ENCODE measurements around the gene ITSN2. TPM values are rescaled to one million over a fixed set of nuclear protein-coding genes. Genes with fewer than 3 reads are reported as not detected.

Gene ITSN2
- total RNA-seq, 1 donor from 2014 or later, result 52.5 TPM

GRCh38 chr2:24253303-24253919, 106.9 kb downstream of the ITSN2 start:
- Histone ChIP-seq H3K27me3 (no peaks in the 10 kb centered on the region), H3K4me1 (no peaks in the 10 kb centered on the region), H3K4me3 (no peak overlapping the region), H3K36me3 (peaks cover 0 to 44% of the 10 kb centered on the region in 2 donors), H3K27ac (no peak overlapping the region), H3K9me3 (no peaks in the 10 kb centered on the region)
- intact Hi-C loops (cut with DNase I), result no loop called here
- TF ChIP-seq POLR2A (IDR thresholded peaks at IDR 0.05), result no peak
- TF ChIP-seq POLR2AphosphoS5 (IDR thresholded peaks at IDR 0.05; ENCODE audit: insufficient read depth in 1 of 2, low read depth in 1 of 2), result no peak
- TF ChIP-seq CTCF (IDR thresholded peaks at IDR 0.05), result no peak
- DNase-seq (ENCODE audit: extremely low spot score in 2 of 2), result no peak

- H3K9me3 ChIP-seq, result no peaks in the 10 kb centered on the region
- intact Hi-C loops (cut with DNase I), result no loop called here
- peaks cover 0 to 57% of the 10 kb centered on the region in 2 donors for H3K36me3 ChIP-seq
- no peaks in the 10 kb centered on the region for H3K27me3 ChIP-seq
- no peak for TF ChIP-seq POLR2AphosphoS5 (IDR thresholded peaks at IDR 0.05; ENCODE audit: insufficient read depth in 1 of 2, low read depth in 1 of 2)
- no peak for TF ChIP-seq POLR2A (IDR thresholded peaks at IDR 0.05)
- no peak for TF ChIP-seq CTCF (IDR thresholded peaks at IDR 0.05)
- no peaks in the 10 kb centered on the region for H3K4me1 ChIP-seq
- no peak for DNase-seq (ENCODE audit: extremely low spot score in 2 of 2)
- H3K4me3 ChIP-seq, result no peak overlapping the region
- H3K27ac ChIP-seq, result no peak overlapping the region
These were observed 112.7 kb downstream of the ITSN2 start for GRCh38 chr2:24247592-24247991.

- no peaks in the 10 kb centered on the region for H3K27me3 ChIP-seq
- intact Hi-C loops (cut with DNase I), result no loop called here
- H3K9me3 ChIP-seq, result no peaks in the 10 kb centered on the region
- H3K27ac ChIP-seq, result no peak overlapping the region
- H3K36me3 ChIP-seq, result peaks cover 0 to 56% of the 10 kb centered on the region in 2 donors
- no peak for DNase-seq (ENCODE audit: extremely low spot score in 2 of 2)
- TF ChIP-seq POLR2AphosphoS5 (IDR thresholded peaks at IDR 0.05; ENCODE audit: insufficient read depth in 1 of 2, low read depth in 1 of 2) (no peak), POLR2A (IDR thresholded peaks at IDR 0.05) (no peak), CTCF (IDR thresholded peaks at IDR 0.05) (no peak)
- H3K4me1 ChIP-seq, result no peaks in the 10 kb centered on the region
- H3K4me3 ChIP-seq, result no peak overlapping the region
These were observed 113.2 kb downstream of the ITSN2 start for GRCh38 chr2:24247164-24247563.

GRCh38 chr2:24245986-24246776, 114.2 kb downstream of the ITSN2 start:
- no peak overlapping the region for H3K27ac ChIP-seq
- H3K27me3 ChIP-seq, result no peaks in the 10 kb centered on the region
- H3K36me3 ChIP-seq, result peaks cover 0 to 50% of the 10 kb centered on the region in 2 donors
- no peak for DNase-seq (ENCODE audit: extremely low spot score in 2 of 2)
- H3K4me1 ChIP-seq, result no peaks in the 10 kb centered on the region
- TF ChIP-seq POLR2A (IDR thresholded peaks at IDR 0.05) (no peak), CTCF (IDR thresholded peaks at IDR 0.05) (no peak), POLR2AphosphoS5 (IDR thresholded peaks at IDR 0.05; ENCODE audit: insufficient read depth in 1 of 2, low read depth in 1 of 2) (no peak)
- intact Hi-C loops (cut with DNase I), result no loop called here
- H3K9me3 ChIP-seq, result no peaks in the 10 kb centered on the region
- no peak overlapping the region for H3K4me3 ChIP-seq

- no peak for TF ChIP-seq POLR2A (IDR thresholded peaks at IDR 0.05)
- no peak for TF ChIP-seq CTCF (IDR thresholded peaks at IDR 0.05)
- no peak for TF ChIP-seq POLR2AphosphoS5 (IDR thresholded peaks at IDR 0.05; ENCODE audit: insufficient read depth in 1 of 2, low read depth in 1 of 2)
- H3K9me3 ChIP-seq, result no peaks in the 10 kb centered on the region
- no peak overlapping the region for H3K4me3 ChIP-seq
- H3K27me3 ChIP-seq, result no peaks in the 10 kb centered on the region
- intact Hi-C loops (cut with DNase I), result no loop called here
- H3K4me1 ChIP-seq, result no peaks in the 10 kb centered on the region
- no peak for DNase-seq (ENCODE audit: extremely low spot score in 2 of 2)
- H3K27ac ChIP-seq, result no peak overlapping the region
- peaks cover 0 to 27% of the 10 kb centered on the region in 2 donors for H3K36me3 ChIP-seq
These were observed 118.8 kb downstream of the ITSN2 start for GRCh38 chr2:24241528-24241927.
